IPS-18c (cell line): Measurements from ENCODE around the gene TSHZ2.

Experiments
- H3K4me3 ChIP-seq: 2 replicates; pipeline ENCODE4 v1.7.0; 2013; ENCODE audit warnings: low read depth, mild to moderate bottlenecking, low read length, moderate library complexity; ENCODE audit not compliant: insufficient read depth
- H3K9me3 ChIP-seq: one replicate; pipeline ENCODE4 v1.6.1; 2013; ENCODE audit warnings: mild to moderate bottlenecking, low read length, moderate library complexity; ENCODE audit not compliant: control insufficient read depth, insufficient read depth

The TSHZ2 gene

DNA sequence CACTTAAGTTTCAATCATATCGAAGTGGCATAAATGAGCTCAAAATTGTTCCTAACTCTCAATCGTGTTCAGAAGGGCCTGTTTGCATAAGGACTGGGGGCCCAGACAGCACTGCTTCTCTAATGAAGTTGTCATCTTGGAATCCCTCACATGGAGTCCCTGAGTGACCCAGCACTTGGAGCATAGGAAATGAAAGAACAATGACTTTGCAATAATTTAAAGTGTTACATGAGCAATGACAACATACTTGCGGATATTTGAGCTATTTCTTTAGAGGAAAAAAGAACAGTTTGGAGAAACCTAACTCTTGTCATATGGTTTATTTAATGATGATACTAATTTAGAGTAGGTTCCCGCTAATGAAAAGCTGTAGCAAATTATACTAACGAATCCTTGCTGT is 239.9 kb downstream of the TSHZ2 start:
- Histone ChIP-seq H3K4me3 (no peak overlapping the region), H3K9me3 (no peaks in the 10 kb centered on the region)

DNA sequence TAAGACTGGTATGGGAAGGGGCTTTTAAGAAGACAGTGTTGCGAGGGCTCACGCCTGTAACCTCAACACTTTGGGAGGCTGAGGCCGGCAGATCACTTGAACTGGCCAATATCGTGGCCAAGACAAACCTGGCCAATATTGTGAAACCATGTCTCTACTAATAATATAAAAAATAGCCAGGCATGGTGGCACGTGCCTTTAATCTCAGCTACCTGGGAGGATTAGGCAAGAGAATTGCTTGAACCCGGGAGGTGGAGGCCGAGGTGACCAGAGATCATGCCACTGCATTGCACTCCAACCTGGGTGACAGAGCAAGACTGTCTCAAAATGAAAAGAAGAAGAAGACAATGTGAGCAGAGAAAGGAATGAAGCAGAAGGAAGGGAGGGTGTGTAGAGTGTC is 242.2 kb downstream of the TSHZ2 start:
- Histone ChIP-seq H3K4me3 (no peak overlapping the region), H3K9me3 (no peaks in the 10 kb centered on the region)

DNA sequence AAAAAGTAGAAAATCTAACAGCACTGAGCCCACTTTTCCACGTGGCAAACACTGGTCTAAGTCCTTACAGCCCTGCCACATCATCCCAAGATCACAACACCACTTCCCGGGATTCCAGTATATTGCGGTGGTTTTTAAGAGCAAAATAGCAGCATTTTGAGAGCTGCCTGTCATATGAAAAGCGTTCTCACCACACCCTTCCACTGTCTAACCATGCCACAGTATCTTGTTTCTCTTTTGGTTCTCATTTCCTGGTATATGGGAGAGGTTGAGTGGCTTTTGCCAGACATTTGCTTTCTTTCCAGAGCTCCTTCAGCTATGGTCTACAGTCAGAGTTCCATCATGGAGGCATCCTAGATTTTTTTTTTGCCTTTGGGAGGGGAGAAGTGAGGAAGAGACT is 243.0 kb downstream of the TSHZ2 start:
- no peaks in the 10 kb centered on the region for H3K9me3 ChIP-seq
- no peak overlapping the region for H3K4me3 ChIP-seq

DNA sequence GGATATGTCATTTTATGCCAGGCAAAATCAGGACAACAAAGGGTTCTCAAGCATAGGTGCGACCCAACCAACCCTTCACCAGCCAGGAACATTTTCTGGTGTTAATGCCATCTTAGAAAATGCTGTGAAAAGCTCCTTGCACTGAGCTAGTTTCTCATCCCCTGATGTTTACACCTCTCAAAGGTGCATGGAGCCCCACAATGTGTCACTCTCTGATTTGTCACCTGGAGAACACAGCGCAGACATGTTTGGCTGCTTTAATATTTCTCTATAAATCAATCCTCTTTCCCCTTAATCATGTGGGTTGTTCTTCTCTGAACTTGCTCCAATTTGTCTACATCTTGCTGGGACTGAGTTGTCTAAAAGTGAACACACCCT is 244.3 kb downstream of the TSHZ2 start:
- no peak overlapping the region for H3K4me3 ChIP-seq
- H3K9me3 ChIP-seq = no peaks in the 10 kb centered on the region

DNA sequence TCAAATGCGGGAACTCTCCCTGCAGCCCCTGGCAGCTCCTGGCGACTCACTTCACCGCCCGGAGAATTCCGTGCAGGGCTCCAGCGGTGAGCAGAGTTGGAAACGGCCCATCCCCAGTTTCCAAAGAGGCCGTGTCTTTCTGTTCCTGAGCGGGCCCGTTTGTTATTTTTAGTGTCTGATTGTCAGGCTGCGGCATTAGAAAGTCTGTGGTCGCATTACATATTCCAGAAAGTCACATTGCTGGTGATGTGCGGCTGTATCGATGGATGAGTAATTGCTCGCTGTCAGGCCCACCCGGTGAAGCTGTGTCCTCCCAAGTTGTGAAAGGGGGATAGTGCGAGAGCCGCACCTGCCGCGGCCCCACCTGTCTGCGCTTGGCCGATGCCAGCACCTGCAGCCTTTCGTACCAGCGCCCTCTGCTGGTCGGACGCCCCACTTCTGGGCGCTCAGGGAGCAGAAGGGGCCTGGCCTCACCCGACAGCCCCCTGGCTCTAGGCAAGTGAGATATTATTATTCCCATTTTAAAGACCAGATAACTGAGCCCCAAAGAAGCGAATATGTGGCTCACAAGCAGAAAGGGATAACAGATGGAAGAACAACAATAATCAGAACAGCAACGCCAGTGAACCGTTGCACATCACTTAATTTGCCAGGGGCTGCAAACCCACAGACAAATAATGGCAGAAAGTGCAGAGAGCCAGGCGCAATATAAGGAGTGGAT is 244.9 kb downstream of the TSHZ2 start:
- H3K4me3 ChIP-seq = no peak overlapping the region; the same call in none of the 2 replicates
- no peaks in the 10 kb centered on the region for H3K9me3 ChIP-seq

DNA sequence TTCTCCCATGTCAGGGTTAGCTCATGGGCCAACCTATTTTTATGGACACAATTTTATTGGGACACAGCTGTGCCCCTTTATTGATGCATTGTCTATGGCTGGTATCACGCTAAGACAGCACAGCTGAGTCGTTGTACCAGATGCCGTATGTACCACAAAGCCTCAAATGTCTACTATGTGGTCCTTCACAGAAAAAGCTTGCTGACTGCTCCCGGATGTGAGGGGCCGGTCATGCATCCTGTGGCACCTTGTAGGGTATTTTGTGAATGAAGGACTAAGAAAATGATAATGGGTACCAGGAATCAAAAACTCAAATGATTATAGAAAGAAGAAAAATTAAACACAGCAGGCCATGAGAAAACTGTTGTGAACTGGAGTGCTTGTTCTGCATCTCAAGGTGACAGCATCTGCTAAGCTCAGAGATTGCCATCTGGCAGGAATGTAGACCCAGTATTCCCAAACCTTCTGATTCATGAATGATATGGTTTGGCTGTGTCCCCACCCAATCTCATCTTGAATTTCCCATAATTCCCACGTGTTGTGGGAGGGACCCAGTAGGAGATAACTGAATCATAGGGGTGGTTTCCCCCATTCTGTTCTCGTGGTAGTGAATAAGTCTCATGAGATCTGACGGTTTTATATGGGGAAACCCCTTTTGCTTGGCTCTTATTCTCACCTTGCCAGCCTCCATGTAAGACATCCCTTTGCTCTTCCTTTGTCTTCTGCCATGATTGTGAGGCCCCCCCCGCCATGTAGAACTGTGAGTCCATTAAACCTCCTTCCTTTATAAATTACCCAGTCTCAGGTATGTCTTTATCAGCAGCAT is 248.5 kb downstream of the TSHZ2 start:
- no peaks in the 10 kb centered on the region for H3K9me3 ChIP-seq
- no peak overlapping the region for H3K4me3 ChIP-seq

DNA sequence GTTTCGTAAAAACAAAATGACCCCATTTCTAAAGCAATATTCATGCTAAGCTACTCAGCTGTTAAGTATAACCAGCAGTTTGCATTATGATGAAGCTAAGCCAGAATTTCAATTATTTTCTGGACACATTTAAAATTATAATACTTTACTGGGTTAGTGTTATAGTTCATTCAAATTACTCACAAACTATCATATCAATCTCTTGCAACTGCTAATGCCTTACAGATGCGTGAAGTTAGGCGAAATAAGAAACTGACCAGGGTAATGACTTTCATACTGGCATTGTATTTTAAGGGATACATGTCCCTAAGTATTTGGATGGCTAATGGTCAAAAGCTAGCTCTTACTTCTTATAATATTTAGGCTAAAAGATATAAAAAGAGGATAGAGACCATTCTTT is 249.6 kb downstream of the TSHZ2 start:
- Histone ChIP-seq H3K4me3 (no peak overlapping the region), H3K9me3 (no peaks in the 10 kb centered on the region)

DNA sequence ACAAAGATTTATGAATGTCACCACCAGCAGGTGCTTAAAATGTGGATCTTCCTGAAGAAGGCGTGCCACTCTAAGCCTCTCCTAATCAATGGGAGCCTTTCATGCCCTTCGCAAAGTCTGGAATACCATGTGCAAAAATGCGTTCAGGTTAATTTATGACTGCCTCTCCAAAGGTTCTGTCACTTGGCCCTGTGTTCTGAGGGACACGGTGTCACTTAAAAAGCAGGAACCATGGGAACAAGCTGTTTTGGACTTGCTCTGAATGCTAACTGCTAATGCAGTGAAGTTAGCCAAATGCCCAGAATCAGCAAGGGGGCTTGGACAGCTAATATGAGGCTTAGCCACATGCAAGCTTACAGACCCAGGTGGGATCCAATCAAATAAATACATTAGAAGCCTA is 250.3 kb downstream of the TSHZ2 start:
- H3K9me3 ChIP-seq = no peaks in the 10 kb centered on the region
- H3K4me3 ChIP-seq = no peak overlapping the region

DNA sequence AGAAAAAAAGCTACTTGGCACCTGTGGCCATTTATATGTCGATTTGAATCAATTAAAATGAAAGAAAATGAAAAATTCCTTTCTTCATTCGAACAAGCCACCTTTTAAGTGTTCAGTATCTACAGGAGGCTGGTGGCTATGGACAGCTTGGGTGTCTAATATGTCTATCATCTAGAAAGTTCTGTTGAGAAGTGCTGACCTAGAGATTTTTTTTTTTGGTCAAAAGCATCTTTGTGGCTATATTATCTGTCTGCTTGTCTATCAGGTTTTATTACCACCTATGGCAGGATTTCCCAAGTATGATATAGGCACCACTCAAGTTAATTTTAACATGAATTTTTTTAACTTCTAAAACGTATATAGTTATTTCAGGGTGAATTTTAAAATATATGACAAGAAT is 250.8 kb downstream of the TSHZ2 start:
- Histone ChIP-seq H3K4me3 (no peak overlapping the region), H3K9me3 (no peaks in the 10 kb centered on the region)

DNA sequence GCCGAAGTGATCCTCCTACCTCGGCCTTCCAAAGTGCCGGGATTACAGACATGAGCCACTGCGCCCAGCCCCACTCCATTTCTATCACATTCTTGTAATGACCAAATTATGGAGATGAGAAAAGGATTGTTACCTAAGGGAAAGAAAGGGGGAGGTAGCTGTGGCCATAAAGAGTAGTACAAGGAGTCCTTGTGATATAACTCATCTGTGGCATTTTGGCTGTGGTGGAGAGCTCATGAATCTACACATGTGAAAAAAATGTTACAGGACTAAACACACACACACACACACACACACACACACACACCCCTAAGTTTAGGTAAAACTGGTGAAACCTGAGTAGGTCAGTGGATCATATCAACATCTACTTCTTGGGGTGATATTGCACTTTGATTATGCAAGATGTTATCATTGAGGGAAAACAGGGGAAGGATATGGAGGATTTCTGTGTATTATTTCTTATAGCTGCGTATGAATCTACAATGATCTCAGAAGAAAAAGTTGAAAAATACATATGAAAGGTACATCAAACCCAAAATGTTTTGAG is 251.5 kb downstream of the TSHZ2 start:
- H3K9me3 ChIP-seq = no peaks in the 10 kb centered on the region
- H3K4me3 ChIP-seq = no peak overlapping the region

DNA sequence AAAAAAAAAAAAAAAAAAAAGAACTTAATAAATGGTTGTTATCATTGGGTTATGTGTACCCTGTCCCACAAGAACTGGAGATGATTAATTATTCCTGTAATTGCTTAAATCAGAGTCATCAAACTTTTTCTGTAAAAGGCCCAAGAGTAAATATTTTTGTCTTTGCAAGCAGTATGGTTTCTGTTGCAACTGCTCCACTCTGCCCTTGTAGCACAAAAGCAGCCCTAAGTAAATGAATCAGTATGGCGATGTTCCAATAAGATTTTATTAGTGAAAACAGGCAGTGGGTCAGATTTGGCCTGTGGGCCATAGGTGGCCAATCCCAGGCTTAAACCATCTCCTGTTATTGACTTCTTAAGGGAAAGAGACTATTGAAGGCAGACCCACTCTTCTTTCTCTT is 252.7 kb downstream of the TSHZ2 start:
- H3K4me3 ChIP-seq = no peak overlapping the region
- no peaks in the 10 kb centered on the region for H3K9me3 ChIP-seq

DNA sequence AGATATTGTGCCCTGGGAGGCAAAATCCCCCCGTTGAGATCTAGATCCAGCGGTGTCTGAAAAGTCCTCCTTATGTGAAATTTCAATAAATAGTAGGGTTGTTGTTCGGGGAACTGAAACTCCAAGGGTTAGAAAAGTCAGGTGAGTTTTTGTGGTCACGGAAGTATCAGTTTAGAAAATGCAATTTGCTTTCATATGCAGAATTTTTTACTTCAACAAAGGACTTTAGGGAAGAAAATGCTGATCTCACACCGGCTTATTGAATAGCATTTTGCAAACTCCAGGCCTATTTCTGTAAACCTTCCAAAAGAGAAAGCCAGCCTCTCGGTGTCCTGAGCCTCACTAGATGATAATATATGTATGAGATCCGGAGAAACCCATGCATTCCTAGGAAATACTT is 254.7 kb downstream of the TSHZ2 start:
- Histone ChIP-seq H3K9me3 (no peaks in the 10 kb centered on the region), H3K4me3 (no peak overlapping the region)

DNA sequence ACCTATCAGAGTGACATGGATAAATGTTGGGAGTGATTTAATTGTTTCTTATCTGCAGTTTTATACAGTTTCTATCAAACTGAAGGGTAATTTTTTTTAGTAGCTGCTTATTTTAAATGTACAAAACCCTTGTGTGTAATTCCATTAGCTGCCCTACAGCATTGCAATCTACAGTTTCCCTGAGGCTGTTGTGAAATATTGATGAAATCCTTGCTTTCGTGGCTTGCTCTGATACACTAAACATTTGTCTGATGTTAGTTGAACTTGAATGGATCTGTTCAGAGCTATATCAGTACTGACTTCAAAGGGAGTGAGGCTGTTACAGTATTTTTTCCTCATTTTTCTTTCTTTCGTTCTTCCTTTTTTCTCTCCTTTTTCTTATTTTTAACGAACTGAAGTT is 255.4 kb downstream of the TSHZ2 start:
- no peak overlapping the region for H3K4me3 ChIP-seq
- H3K9me3 ChIP-seq = no peaks in the 10 kb centered on the region

DNA sequence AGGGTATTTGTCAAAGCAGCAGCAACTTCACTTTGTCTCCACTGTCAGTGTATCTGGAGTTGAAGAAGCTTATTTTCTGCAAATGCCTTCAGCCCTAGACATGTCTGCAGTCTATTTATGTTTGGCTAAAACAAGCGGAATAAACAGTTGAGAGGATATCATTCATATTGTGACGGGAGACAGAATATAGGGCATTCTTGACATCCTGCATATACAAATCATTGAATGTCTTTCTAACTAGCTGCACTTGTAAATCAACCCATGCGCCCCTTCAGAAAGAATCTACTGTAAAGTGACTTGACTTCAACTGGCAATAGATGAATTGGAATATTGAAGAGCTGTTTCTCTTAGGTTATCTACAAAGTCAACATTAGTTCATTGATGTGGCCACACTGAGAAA is 258.9 kb downstream of the TSHZ2 start:
- Histone ChIP-seq H3K9me3 (no peaks in the 10 kb centered on the region), H3K4me3 (no peak overlapping the region)

DNA sequence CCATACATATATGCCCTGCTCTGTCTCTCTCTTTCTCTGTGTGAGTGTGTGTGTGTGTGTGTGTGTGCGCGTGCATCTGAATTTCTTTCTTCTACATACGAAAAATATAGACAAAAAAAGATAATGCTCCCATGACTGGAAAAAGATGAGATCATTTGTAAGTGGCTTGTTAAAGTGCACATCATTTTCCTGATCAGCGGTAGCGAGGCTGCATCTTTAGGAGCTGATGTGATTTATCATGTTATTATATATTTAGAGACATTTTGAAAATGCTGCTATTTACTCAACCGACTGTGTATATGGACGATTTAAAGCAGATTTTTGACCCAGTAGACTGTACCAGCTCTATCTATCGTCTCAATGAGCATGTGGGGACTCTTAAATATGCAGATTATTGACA is 265.3 kb downstream of the TSHZ2 start:
- H3K4me3 ChIP-seq = no peak overlapping the region
- H3K9me3 ChIP-seq = no peaks in the 10 kb centered on the region

DNA sequence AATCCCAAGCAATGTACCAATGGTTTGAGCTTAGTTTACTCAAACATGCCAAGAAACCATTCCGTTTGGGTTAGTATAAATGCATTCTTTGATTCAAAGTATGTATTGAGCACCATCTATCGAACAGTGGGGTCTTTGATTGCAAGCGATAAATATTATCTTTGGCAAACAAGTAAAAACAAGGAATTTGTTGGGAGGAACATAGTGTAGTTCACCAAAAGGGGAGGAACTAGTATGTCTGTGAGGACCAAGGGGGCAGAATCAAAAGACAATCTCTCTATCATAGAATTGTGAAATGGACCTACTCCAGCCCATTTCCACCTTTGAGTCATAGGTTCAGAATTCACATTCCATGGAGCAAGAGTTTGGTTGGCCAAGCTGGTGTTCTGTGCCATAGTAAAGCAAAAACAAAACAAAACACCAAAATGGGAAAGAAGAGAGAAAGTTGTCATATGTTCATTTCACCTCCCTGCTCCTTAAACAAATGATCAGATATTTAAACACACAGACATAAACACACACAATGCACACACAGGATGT is 266.0 kb downstream of the TSHZ2 start:
- no peaks in the 10 kb centered on the region for H3K9me3 ChIP-seq
- no peak overlapping the region for H3K4me3 ChIP-seq

DNA sequence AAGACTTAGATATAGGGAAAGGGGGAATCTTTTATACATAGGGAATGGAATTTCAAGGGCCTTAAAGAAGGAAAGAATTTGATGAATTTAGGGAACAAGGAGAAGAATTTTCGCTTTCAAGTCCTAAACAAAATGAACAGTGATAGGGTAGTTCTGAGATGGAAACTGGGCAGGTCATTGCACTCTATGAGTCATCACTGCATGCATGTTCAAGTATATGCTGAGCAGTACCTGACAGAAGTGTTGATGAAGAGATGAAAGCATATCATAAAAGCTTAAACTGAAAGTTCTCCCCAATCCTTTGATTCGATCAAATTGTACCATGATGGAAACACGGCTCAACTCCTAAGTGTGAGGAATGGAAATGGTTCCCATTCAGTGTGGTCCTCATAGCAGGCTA is 271.0 kb downstream of the TSHZ2 start:
- H3K9me3 ChIP-seq = no peaks in the 10 kb centered on the region
- no peak overlapping the region for H3K4me3 ChIP-seq

DNA sequence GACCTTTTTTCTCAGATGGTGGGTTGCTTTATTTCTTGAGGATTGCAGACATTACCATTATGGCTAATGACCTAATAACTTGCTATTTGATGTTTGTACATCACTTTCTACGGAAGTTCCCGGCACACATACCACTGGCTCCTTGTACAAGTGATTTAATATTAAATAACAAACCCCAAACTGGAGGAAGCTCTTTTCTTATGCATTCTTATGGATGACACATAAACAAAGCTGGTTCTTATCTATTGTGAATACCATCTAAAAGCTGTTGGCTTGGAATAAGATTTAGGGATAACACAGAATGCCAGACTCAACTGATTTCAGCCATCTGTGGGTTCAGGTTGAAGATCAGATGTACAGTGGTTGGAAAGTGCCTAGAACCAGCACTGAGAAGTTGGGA is 272.6 kb downstream of the TSHZ2 start:
- Histone ChIP-seq H3K4me3 (no peak overlapping the region), H3K9me3 (no peaks in the 10 kb centered on the region)
